Measurements from ENCODE around the gene ZMYND15.

Gene ZMYND15

GRCh38 chr17:4782652-4783051 lies 43.0 kb downstream of the ZMYND15 start:
- DNase-seq = no peak
- H3K27me3 ChIP-seq (ENCODE audit: insufficient read depth, low read length, poor library complexity) = no peaks in the 10 kb centered on the region

GRCh38 chr17:4785311-4786105 lies 45.9 kb downstream of the ZMYND15 start:
- H3K4me2 ChIP-seq (ENCODE audit: low read length) = no peak overlapping the region
- H3K27me3 ChIP-seq (ENCODE audit: insufficient read depth, low read length, poor library complexity) = peaks cover 2% of the 10 kb centered on the region
- H2AK5ac ChIP-seq (ENCODE audit: low read length) = no peak overlapping the region
- H3K79me1 ChIP-seq (ENCODE audit: low read length) = no peaks in the 10 kb centered on the region
- WGBS (ENCODE audit: extremely low coverage, insufficient coverage, low lambda C conversion rate) = no CpG with 5 or more reads among the region's 61 CpGs
- H2BK15ac ChIP-seq (replicated peaks; ENCODE audit: low read depth) = no peak overlapping the region
- no peak overlapping the region for H3K27ac ChIP-seq (ENCODE audit: low read depth, low read length)
- no peak overlapping the region for H2BK120ac ChIP-seq (ENCODE audit: low read depth, low read length)
- H4K8ac ChIP-seq (ENCODE audit: low read depth, low read length) = no peak overlapping the region
- no peak overlapping the region for H4K5ac ChIP-seq (ENCODE audit: low read length)
- H3K4me1 ChIP-seq (ENCODE audit: control insufficient read depth, low read depth, low read length) = peaks cover 2% of the 10 kb centered on the region
- H2BK5ac ChIP-seq (ENCODE audit: low read length) = no peak overlapping the region
- H3K4ac ChIP-seq (ENCODE audit: low read depth, low read length) = no peak overlapping the region
- H3K79me2 ChIP-seq (ENCODE audit: control insufficient read depth, insufficient read depth, low read length) = no peaks in the 10 kb centered on the region
- no peak for DNase-seq
- H3K23ac ChIP-seq (ENCODE audit: low read length) = no peak overlapping the region
- no peak overlapping the region for H3K9ac ChIP-seq (ENCODE audit: low read length)
- H3K18ac ChIP-seq (ENCODE audit: low read length) = no peak overlapping the region
- H3K4me3 ChIP-seq (ENCODE audit: low read length) = no peak overlapping the region
- no peaks in the 10 kb centered on the region for H3K36me3 ChIP-seq (ENCODE audit: control insufficient read depth, insufficient read depth, low read length)
- H3K56ac ChIP-seq (ENCODE audit: low read length) = no peak overlapping the region

More at GRCh38 chr17:4782652-4783051, 43.0 kb downstream of the ZMYND15 start:
- H3K4me2 ChIP-seq (ENCODE audit: low read length) = no peak overlapping the region
- H4K8ac ChIP-seq (ENCODE audit: low read depth, low read length) = no peak overlapping the region
- no peak overlapping the region for H3K4me3 ChIP-seq (ENCODE audit: low read length)
- H4K5ac ChIP-seq (ENCODE audit: low read length) = no peak overlapping the region
- H3K79me2 ChIP-seq (ENCODE audit: control insufficient read depth, insufficient read depth, low read length) = no peaks in the 10 kb centered on the region
- no peak overlapping the region for H3K18ac ChIP-seq (ENCODE audit: low read length)
- no peak overlapping the region for H3K4ac ChIP-seq (ENCODE audit: low read depth, low read length)
- no peak overlapping the region for H3K27ac ChIP-seq (ENCODE audit: low read depth, low read length)
- no peak overlapping the region for H3K23ac ChIP-seq (ENCODE audit: low read length)
- no peaks in the 10 kb centered on the region for H3K4me1 ChIP-seq (ENCODE audit: control insufficient read depth, low read depth, low read length)
- no peak overlapping the region for H3K56ac ChIP-seq (ENCODE audit: low read length)
- H3K9ac ChIP-seq (ENCODE audit: low read length) = no peak overlapping the region
- no peak overlapping the region for H2BK5ac ChIP-seq (ENCODE audit: low read length)
- H2BK120ac ChIP-seq (ENCODE audit: low read depth, low read length) = no peak overlapping the region
- H3K79me1 ChIP-seq (ENCODE audit: low read length) = no peaks in the 10 kb centered on the region
- no CpG with 5 or more reads among the region's 28 CpGs for WGBS (ENCODE audit: extremely low coverage, insufficient coverage, low lambda C conversion rate)
- no peak overlapping the region for H2BK15ac ChIP-seq (replicated peaks; ENCODE audit: low read depth)
- no peaks in the 10 kb centered on the region for H3K36me3 ChIP-seq (ENCODE audit: control insufficient read depth, insufficient read depth, low read length)
- no peak overlapping the region for H2AK5ac ChIP-seq (ENCODE audit: low read length)

- Histone ChIP-seq H3K79me1 (ENCODE audit: low read length) (no peaks in the 10 kb centered on the region), H3K36me3 (ENCODE audit: control insufficient read depth, insufficient read depth, low read length) (no peaks in the 10 kb centered on the region), H4K8ac (ENCODE audit: low read depth, low read length) (no peak within 1 kb of the TSS), H2AK5ac (ENCODE audit: low read length) (no peak within 1 kb of the TSS), H3K18ac (ENCODE audit: low read length) (no peak within 1 kb of the TSS), H3K4me1 (ENCODE audit: control insufficient read depth, low read depth, low read length) (peaks cover 2% of the 10 kb centered on the region), H3K4me3 (ENCODE audit: low read length) (no peak within 1 kb of the TSS), H4K5ac (ENCODE audit: low read length) (no peak within 1 kb of the TSS), H3K56ac (ENCODE audit: low read length) (no peak within 1 kb of the TSS), H3K4me2 (ENCODE audit: low read length) (no peak within 1 kb of the TSS), H3K27me3 (ENCODE audit: insufficient read depth, low read length, poor library complexity) (peaks cover 2% of the 10 kb centered on the region), H3K27ac (ENCODE audit: low read depth, low read length) (no peak within 1 kb of the TSS), H3K23ac (ENCODE audit: low read length) (no peak within 1 kb of the TSS), H3K9ac (ENCODE audit: low read length) (no peak within 1 kb of the TSS), H2BK120ac (ENCODE audit: low read depth, low read length) (no peak within 1 kb of the TSS), H2BK5ac (ENCODE audit: low read length) (no peak within 1 kb of the TSS), H2BK15ac (replicated peaks; ENCODE audit: low read depth) (no peak within 1 kb of the TSS), H3K79me2 (ENCODE audit: control insufficient read depth, insufficient read depth, low read length) (no peaks in the 10 kb centered on the region), H3K4ac (ENCODE audit: low read depth, low read length) (no peak within 1 kb of the TSS)
- DNase-seq = no peak
- no CpG with 5 or more reads among the region's 24 CpGs for WGBS (ENCODE audit: extremely low coverage, insufficient coverage, low lambda C conversion rate)
These were observed 46.5 kb downstream of the ZMYND15 start, which contains the start of gene VMO1 for GRCh38 chr17:4786106-4786511. Gene VMO1, minus strand, starts transcription at chr17:4786364. Its CDS starts 12 bp downstream, at chr17:4786352.

GRCh38 chr17:4786516-4786915 lies 46.9 kb downstream of the ZMYND15 start:
- no peak overlapping the region for H3K18ac ChIP-seq (ENCODE audit: low read length)
- no peak overlapping the region for H2AK5ac ChIP-seq (ENCODE audit: low read length)
- no peak overlapping the region for H2BK120ac ChIP-seq (ENCODE audit: low read depth, low read length)
- H3K79me1 ChIP-seq (ENCODE audit: low read length) = no peaks in the 10 kb centered on the region
- H3K36me3 ChIP-seq (ENCODE audit: control insufficient read depth, insufficient read depth, low read length) = no peaks in the 10 kb centered on the region
- H2BK15ac ChIP-seq (replicated peaks; ENCODE audit: low read depth) = no peak overlapping the region
- no peak overlapping the region for H3K27ac ChIP-seq (ENCODE audit: low read depth, low read length)
- H4K8ac ChIP-seq (ENCODE audit: low read depth, low read length) = no peak overlapping the region
- WGBS (ENCODE audit: extremely low coverage, insufficient coverage, low lambda C conversion rate) = no CpG with 5 or more reads among the region's 6 CpGs
- H3K4me1 ChIP-seq (ENCODE audit: control insufficient read depth, low read depth, low read length) = peaks cover 2% of the 10 kb centered on the region
- no peak overlapping the region for H3K4me3 ChIP-seq (ENCODE audit: low read length)
- no peak overlapping the region for H3K9ac ChIP-seq (ENCODE audit: low read length)
- H2BK5ac ChIP-seq (ENCODE audit: low read length) = no peak overlapping the region
- H3K4ac ChIP-seq (ENCODE audit: low read depth, low read length) = no peak overlapping the region
- H4K5ac ChIP-seq (ENCODE audit: low read length) = no peak overlapping the region
- DNase-seq = no peak
- peaks cover 2% of the 10 kb centered on the region for H3K27me3 ChIP-seq (ENCODE audit: insufficient read depth, low read length, poor library complexity)
- no peak overlapping the region for H3K4me2 ChIP-seq (ENCODE audit: low read length)
- H3K79me2 ChIP-seq (ENCODE audit: control insufficient read depth, insufficient read depth, low read length) = no peaks in the 10 kb centered on the region
- H3K23ac ChIP-seq (ENCODE audit: low read length) = no peak overlapping the region
- H3K56ac ChIP-seq (ENCODE audit: low read length) = no peak overlapping the region

- H3K27ac ChIP-seq (ENCODE audit: low read depth, low read length) = no peak overlapping the region
- H2BK15ac ChIP-seq (replicated peaks; ENCODE audit: low read depth) = no peak overlapping the region
- no peak overlapping the region for H4K8ac ChIP-seq (ENCODE audit: low read depth, low read length)
- no peak for DNase-seq
- no peaks in the 10 kb centered on the region for H3K79me2 ChIP-seq (ENCODE audit: control insufficient read depth, insufficient read depth, low read length)
- H3K36me3 ChIP-seq (ENCODE audit: control insufficient read depth, insufficient read depth, low read length) = no peaks in the 10 kb centered on the region
- peak overlapping the region; percentile 90 for H3K9ac ChIP-seq (ENCODE audit: low read length)
- no peak overlapping the region for H2BK5ac ChIP-seq (ENCODE audit: low read length)
- no peak overlapping the region for H2AK5ac ChIP-seq (ENCODE audit: low read length)
- peaks cover 2% of the 10 kb centered on the region for H3K27me3 ChIP-seq (ENCODE audit: insufficient read depth, low read length, poor library complexity)
- peak overlapping the region; percentile 95 for H3K56ac ChIP-seq (ENCODE audit: low read length)
- no peak overlapping the region for H3K4me3 ChIP-seq (ENCODE audit: low read length)
- WGBS (ENCODE audit: extremely low coverage, insufficient coverage, low lambda C conversion rate) = no CpG with 5 or more reads among the region's 14 CpGs
- no peak overlapping the region for H2BK120ac ChIP-seq (ENCODE audit: low read depth, low read length)
- no peak overlapping the region for H4K5ac ChIP-seq (ENCODE audit: low read length)
- no peak overlapping the region for H3K4ac ChIP-seq (ENCODE audit: low read depth, low read length)
- H3K18ac ChIP-seq (ENCODE audit: low read length) = no peak overlapping the region
- no peaks in the 10 kb centered on the region for H3K79me1 ChIP-seq (ENCODE audit: low read length)
- H3K4me1 ChIP-seq (ENCODE audit: control insufficient read depth, low read depth, low read length) = peaks cover 2% of the 10 kb centered on the region
- peak overlapping the region; percentile 84 for H3K4me2 ChIP-seq (ENCODE audit: low read length)
- H3K23ac ChIP-seq (ENCODE audit: low read length) = no peak overlapping the region
These were observed 48.6 kb downstream of the ZMYND15 start for GRCh38 chr17:4788159-4788806.

Data from mesendoderm (in vitro differentiated cells).